Astrocyte (in vitro differentiated cells and primary cell): ENCODE results near the gene GPC3.

Experiments
- EZH2 ChIP-seq: IDR thresholded peaks from 2 replicates; pipeline ENCODE4 v1.6.1; 2012; ENCODE audit warnings: mild to moderate bottlenecking, low read length, inconsistent platforms; ENCODE audit not compliant: insufficient read depth
- TF ChIP-seq, protein P1 (sequence below): IDR thresholded peaks from 2 replicates; pipeline ENCODE4 v1.5.1; 2011; ENCODE audit warnings: low read depth, mild to moderate bottlenecking, inconsistent platforms, low read length, moderate library complexity; ENCODE audit not compliant: insufficient read depth

DNA sequence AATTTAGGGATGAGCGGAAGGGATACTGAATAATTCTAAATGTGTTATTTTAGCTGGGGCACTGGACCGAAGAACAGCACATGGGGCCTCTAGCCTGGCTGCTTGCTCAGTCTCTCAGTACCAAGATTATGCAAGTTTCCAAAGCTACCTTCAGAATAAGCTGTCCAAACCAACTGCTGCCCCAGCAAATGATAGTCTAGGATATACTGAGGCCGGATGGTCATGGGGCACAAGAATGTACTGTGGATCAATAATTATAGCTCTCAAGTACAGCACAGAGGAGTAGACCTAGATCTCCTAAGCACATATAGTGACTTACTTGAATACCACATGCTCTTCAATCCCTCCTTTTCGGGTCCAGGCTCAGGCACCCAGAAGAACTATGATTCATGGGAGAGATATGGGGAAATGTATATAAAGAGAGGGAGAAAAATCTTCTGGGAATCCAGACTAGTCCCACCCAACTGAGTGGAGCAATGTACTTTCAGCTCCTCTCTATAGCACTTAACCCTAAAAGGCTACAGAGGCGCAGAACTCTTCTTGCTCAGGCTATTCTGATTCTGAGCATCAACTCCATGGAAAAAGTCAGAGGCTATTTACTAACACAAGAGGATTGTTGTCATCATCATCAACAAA lies 409.8 kb downstream of the GPC3 start:
- TF ChIP-seq, protein P1, sequence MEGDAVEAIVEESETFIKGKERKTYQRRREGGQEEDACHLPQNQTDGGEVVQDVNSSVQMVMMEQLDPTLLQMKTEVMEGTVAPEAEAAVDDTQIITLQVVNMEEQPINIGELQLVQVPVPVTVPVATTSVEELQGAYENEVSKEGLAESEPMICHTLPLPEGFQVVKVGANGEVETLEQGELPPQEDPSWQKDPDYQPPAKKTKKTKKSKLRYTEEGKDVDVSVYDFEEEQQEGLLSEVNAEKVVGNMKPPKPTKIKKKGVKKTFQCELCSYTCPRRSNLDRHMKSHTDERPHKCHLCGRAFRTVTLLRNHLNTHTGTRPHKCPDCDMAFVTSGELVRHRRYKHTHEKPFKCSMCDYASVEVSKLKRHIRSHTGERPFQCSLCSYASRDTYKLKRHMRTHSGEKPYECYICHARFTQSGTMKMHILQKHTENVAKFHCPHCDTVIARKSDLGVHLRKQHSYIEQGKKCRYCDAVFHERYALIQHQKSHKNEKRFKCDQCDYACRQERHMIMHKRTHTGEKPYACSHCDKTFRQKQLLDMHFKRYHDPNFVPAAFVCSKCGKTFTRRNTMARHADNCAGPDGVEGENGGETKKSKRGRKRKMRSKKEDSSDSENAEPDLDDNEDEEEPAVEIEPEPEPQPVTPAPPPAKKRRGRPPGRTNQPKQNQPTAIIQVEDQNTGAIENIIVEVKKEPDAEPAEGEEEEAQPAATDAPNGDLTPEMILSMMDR = no peak
- no peak for TF ChIP-seq EZH2
